ENCODE data around the gene CIZ1.

The CIZ1 gene

DNA sequence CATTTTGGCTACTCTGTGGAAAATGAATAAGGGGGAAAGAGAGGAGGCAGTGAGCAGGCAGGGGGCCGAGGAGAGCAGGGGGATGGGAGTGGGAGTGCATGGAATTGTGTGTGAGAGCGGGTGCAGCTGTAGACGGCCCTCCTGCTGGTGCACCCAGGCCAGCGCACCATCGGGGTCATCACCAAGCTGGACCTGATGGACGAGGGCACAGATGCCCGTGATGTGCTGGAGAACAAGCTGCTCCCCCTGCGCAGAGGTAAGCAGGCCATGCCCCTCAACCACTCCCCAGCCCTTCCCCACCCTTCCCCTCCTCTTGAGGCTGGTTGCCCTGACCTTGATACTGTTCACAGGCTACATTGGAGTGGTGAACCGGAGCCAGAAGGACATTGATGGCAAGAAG is 28.5 kb upstream of the CIZ1 start:
- H3K36me3 ChIP-seq (ENCODE audit: control insufficient read depth, low read length) = no peaks in the 10 kb centered on the region
- H3K4me2 ChIP-seq (ENCODE audit: low read length) = no peak overlapping the region

GRCh38 chr9:128218518-128219389 is 27.4 kb upstream of the CIZ1 start:
- Histone ChIP-seq H3K79me2 (ENCODE audit: control insufficient read depth, low read length) (no peaks in the 10 kb centered on the region), H3K27ac (ENCODE audit: low read depth, low read length) (no peak overlapping the region), H3K4me2 (ENCODE audit: low read length) (peak overlapping the region; percentile 63), H3K9me2 (replicated peaks; ENCODE audit: control insufficient read depth, low read length) (no peaks in the 10 kb centered on the region), H3K36me3 (ENCODE audit: control insufficient read depth, low read length) (no peaks in the 10 kb centered on the region), H3F3A (ENCODE audit: control insufficient read depth, insufficient read depth) (no peaks in the 10 kb centered on the region), H3K4me3 (ENCODE audit: low read length) (peak overlapping the region; percentile 59), H3K4me1 (ENCODE audit: control insufficient read depth, low read length) (peaks cover 14% of the 10 kb centered on the region), H3K9me3 (ENCODE audit: control insufficient read depth, insufficient read depth, low read length) (no peaks in the 10 kb centered on the region), H4K20me1 (ENCODE audit: control insufficient read depth, insufficient read depth, low read depth, low read length) (no peaks in the 10 kb centered on the region), H3K27me3 (ENCODE audit: control insufficient read depth, low read length) (peaks cover 19% of the 10 kb centered on the region)
- TF ChIP-seq, protein P1, sequence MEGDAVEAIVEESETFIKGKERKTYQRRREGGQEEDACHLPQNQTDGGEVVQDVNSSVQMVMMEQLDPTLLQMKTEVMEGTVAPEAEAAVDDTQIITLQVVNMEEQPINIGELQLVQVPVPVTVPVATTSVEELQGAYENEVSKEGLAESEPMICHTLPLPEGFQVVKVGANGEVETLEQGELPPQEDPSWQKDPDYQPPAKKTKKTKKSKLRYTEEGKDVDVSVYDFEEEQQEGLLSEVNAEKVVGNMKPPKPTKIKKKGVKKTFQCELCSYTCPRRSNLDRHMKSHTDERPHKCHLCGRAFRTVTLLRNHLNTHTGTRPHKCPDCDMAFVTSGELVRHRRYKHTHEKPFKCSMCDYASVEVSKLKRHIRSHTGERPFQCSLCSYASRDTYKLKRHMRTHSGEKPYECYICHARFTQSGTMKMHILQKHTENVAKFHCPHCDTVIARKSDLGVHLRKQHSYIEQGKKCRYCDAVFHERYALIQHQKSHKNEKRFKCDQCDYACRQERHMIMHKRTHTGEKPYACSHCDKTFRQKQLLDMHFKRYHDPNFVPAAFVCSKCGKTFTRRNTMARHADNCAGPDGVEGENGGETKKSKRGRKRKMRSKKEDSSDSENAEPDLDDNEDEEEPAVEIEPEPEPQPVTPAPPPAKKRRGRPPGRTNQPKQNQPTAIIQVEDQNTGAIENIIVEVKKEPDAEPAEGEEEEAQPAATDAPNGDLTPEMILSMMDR (IDR thresholded peaks at IDR 0.05; ENCODE audit: low read depth, low read length, poor library complexity, severe bottlenecking) = no peak
- TF ChIP-seq EZH2phosphoT487 (IDR thresholded peaks at IDR 0.05; ENCODE audit: borderline replicate concordance, low read length) = no peak

More for the DNA sequence above, 28.5 kb upstream of the CIZ1 start:
- H3K9me2 ChIP-seq (replicated peaks; ENCODE audit: control insufficient read depth, low read length) = no peaks in the 10 kb centered on the region
- no peaks in the 10 kb centered on the region for H3F3A ChIP-seq (ENCODE audit: control insufficient read depth, insufficient read depth)
- H3K4me3 ChIP-seq (ENCODE audit: low read length) = no peak overlapping the region
- H3K9me3 ChIP-seq (ENCODE audit: control insufficient read depth, insufficient read depth, low read length) = no peaks in the 10 kb centered on the region
- TF ChIP-seq, protein P1 (IDR thresholded peaks at IDR 0.05; ENCODE audit: low read depth, low read length, poor library complexity, severe bottlenecking) = no peak
- TF ChIP-seq EZH2phosphoT487 (IDR thresholded peaks at IDR 0.05; ENCODE audit: borderline replicate concordance, low read length) = no peak
- peaks cover 12% of the 10 kb centered on the region for H3K27me3 ChIP-seq (ENCODE audit: control insufficient read depth, low read length)
- peaks cover 10% of the 10 kb centered on the region for H3K4me1 ChIP-seq (ENCODE audit: control insufficient read depth, low read length)
- no peaks in the 10 kb centered on the region for H4K20me1 ChIP-seq (ENCODE audit: control insufficient read depth, insufficient read depth, low read depth, low read length)
- no peak overlapping the region for H3K27ac ChIP-seq (ENCODE audit: low read depth, low read length)
- no peaks in the 10 kb centered on the region for H3K79me2 ChIP-seq (ENCODE audit: control insufficient read depth, low read length)

DNA sequence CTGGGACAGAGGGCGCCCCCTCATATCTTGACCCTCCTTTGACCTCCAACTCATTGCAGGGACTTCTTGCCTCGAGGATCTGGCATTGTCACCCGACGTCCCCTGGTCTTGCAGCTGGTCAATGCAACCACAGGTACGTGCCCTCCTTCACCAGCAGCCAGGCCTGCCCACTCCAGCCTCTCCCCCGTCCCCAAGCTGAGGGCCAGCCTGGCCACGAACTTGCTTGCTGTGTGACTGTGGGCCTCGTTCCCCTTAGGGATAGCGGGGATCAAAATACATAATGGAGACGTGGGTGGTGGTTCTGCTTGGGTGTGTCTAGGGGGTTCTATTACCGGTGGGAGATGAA is 26.8 kb upstream of the CIZ1 start:
- Histone ChIP-seq H3K27ac (ENCODE audit: low read depth, low read length) (no peak overlapping the region), H3F3A (ENCODE audit: control insufficient read depth, insufficient read depth) (no peaks in the 10 kb centered on the region), H3K79me2 (ENCODE audit: control insufficient read depth, low read length) (no peaks in the 10 kb centered on the region), H3K27me3 (ENCODE audit: control insufficient read depth, low read length) (peaks cover 22% of the 10 kb centered on the region), H3K4me3 (ENCODE audit: low read length) (peak overlapping the region; percentile 59), H4K20me1 (ENCODE audit: control insufficient read depth, insufficient read depth, low read depth, low read length) (no peaks in the 10 kb centered on the region), H3K4me1 (ENCODE audit: control insufficient read depth, low read length) (peaks cover 14% of the 10 kb centered on the region), H3K9me3 (ENCODE audit: control insufficient read depth, insufficient read depth, low read length) (no peaks in the 10 kb centered on the region), H3K36me3 (ENCODE audit: control insufficient read depth, low read length) (no peaks in the 10 kb centered on the region), H3K9me2 (replicated peaks; ENCODE audit: control insufficient read depth, low read length) (no peaks in the 10 kb centered on the region), H3K4me2 (ENCODE audit: low read length) (peak overlapping the region; percentile 63)
- no peak for TF ChIP-seq EZH2phosphoT487 (IDR thresholded peaks at IDR 0.05; ENCODE audit: borderline replicate concordance, low read length)
- TF ChIP-seq, protein P1 (IDR thresholded peaks at IDR 0.05; ENCODE audit: low read depth, low read length, poor library complexity, severe bottlenecking) = no peak

Measured in DOHH2 (cell line).